Fibroblast of mammary gland (primary cell): ENCODE results near the gene CALCB.

Experiments used
- DNase-seq: peaks from one replicate; pipeline ENCODE4 v3.0.0-alpha.2; 2010; ENCODE audit warnings: low read depth
- H3K4me3 ChIP-seq: 2 replicates; pipeline ENCODE4 v1.5.1; 2011; ENCODE audit warnings: low read depth, mild to moderate bottlenecking, low read length, moderate library complexity; ENCODE audit not compliant: control insufficient read depth
- CTCF ChIP-seq: conservative IDR thresholded peaks from 2 replicates; pipeline ENCODE4 v1.5.1; 2011; ENCODE audit warnings: low read depth, low read length, inconsistent platforms; ENCODE audit not compliant: control insufficient read depth, insufficient read depth

CALCB gene

GRCh38 chr11:15097411-15097810 is 24.0 kb downstream of the CALCB start:
- DNase-seq: peak; percentile 59
- no peak overlapping the region for H3K4me3 ChIP-seq
- TF ChIP-seq CTCF: no peak

- DNase-seq: peak; percentile 40
- no peak overlapping the region for H3K4me3 ChIP-seq
- TF ChIP-seq CTCF: no peak
Observed at GRCh38 chr11:15099267-15099666, 25.9 kb downstream of the CALCB start.

GRCh38 chr11:15101072-15101709 is 27.8 kb downstream of the CALCB start:
- DNase-seq: peak; percentile 79
- no peak overlapping the region for H3K4me3 ChIP-seq
- peak; percentile 99 for TF ChIP-seq CTCF

GRCh38 chr11:15104166-15104565 is 30.8 kb downstream of the CALCB start:
- no peak for TF ChIP-seq CTCF

GRCh38 chr11:15106201-15106965 is 33.0 kb downstream of the CALCB start:
- no peak overlapping the region for H3K4me3 ChIP-seq
- peak; percentile 96 for DNase-seq
- TF ChIP-seq CTCF: no peak

More at GRCh38 chr11:15104166-15104565, 30.8 kb downstream of the CALCB start:
- DNase-seq: peak; percentile 66
- H3K4me3 ChIP-seq: no peak overlapping the region

- H3K4me3 ChIP-seq: no peak overlapping the region
- DNase-seq: peak; percentile 59
- no peak for TF ChIP-seq CTCF
Observed at GRCh38 chr11:15107730-15108515, 34.5 kb downstream of the CALCB start.
